Colonic mucosa (tissue), 4 donors: ENCODE data around the gene EYS. TPM values are rescaled to one million over a fixed set of nuclear protein-coding genes. Genes with fewer than 3 reads are reported as not detected.
"Not testable (repeated sequence)": the region's sequence is repeated elsewhere in the genome, so short reads cannot be mapped to it uniquely, and the experiment has no call there.

Experiments
- DNase-seq: peaks from one replicate; pipeline ENCODE4 v3.0.0-alpha.2; 2020
- H3K27ac ChIP-seq: fragments of 200-600 bp; one replicate; pipeline ENCODE4 v1.8.0; 2021
- H3K27me3 ChIP-seq: fragments of 200-600 bp; one replicate; pipeline ENCODE4 v1.8.0; 2021
- H3K36me3 ChIP-seq: fragments of 200-600 bp; one replicate; pipeline ENCODE4 v1.8.0; 2021
- H3K4me1 ChIP-seq: fragments of 200-600 bp; one replicate; pipeline ENCODE4 v1.8.0; 2021; ENCODE audit warnings: mild to moderate bottlenecking
- H3K4me3 ChIP-seq: fragments of 200-600 bp; one replicate; pipeline ENCODE4 v1.8.0; 2021
- H3K9ac ChIP-seq, 2 donors: one replicate each; pipeline ENCODE4 v1.7.0; 2013; ENCODE audit warnings: control low read depth in 2 of 2, low read depth in 2 of 2, low read length in 2 of 2
- H3K9me3 ChIP-seq: fragments of 200-600 bp; one replicate; pipeline ENCODE4 v1.8.0; 2021
- CTCF ChIP-seq: fragments of 200-600 bp; IDR thresholded peaks from one replicate; pipeline ENCODE4 v1.8.0; 2022; ENCODE audit warnings: antibody characterized with exemption, mild to moderate bottlenecking
- intact Hi-C: fragments of 100-400 bp; cut with DNase I; formaldehyde crosslinking; loops from one replicate; pipeline ENCODE4 v1.14.1; 2022
- total RNA-seq, 2 donors: library from RNA; stranded (reverse); fragmentation: NEBNext Ultra II Directional in 1 of 2; extraction: Animal tissue kit (Norgen Biotek cat#: 25700) in 1 of 2; gene quantifications; one replicate each; pipeline ENCODE4 v1.2.1, GENCODE V29; 2021
- donor health status: healthy.
- donor health status: DM: no; HTN: no; CAD: no.
- donor health status: DM: no; HTN: no; CAD: no.

EYS gene
- total RNA-seq, 2 donors from 2014 or later: 0.64 to 0.82 TPM

GRCh38 chr6:65637289-65638046, 69.6 kb downstream of the EYS start:
- H3K36me3 ChIP-seq: no peaks in the 10 kb centered on the region
- TF ChIP-seq CTCF: no peak
- H3K9ac ChIP-seq: no peak overlapping the region
- H3K4me1 ChIP-seq: no peaks in the 10 kb centered on the region
- intact Hi-C loops: loop anchor here (5.0 kb wide), 1 partner anchor 140 kb away; no protein-coding TSS in a partner anchor
- H3K27ac ChIP-seq: no peak overlapping the region
- H3K4me3 ChIP-seq: no peak overlapping the region
- no peak for DNase-seq
- H3K9me3 ChIP-seq: no peaks in the 10 kb centered on the region
- H3K27me3 ChIP-seq: no peaks in the 10 kb centered on the region

GRCh38 chr6:65633501-65633900, 73.5 kb downstream of the EYS start:
- no peaks in the 10 kb centered on the region for H3K9me3 ChIP-seq
- no peaks in the 10 kb centered on the region for H3K4me1 ChIP-seq
- DNase-seq: no peak
- no peak overlapping the region for H3K27ac ChIP-seq
- H3K36me3 ChIP-seq: no peaks in the 10 kb centered on the region
- H3K9ac ChIP-seq: no peak overlapping the region
- H3K27me3 ChIP-seq: no peaks in the 10 kb centered on the region
- intact Hi-C loops: no loop called here
- TF ChIP-seq CTCF: no peak
- H3K4me3 ChIP-seq: no peak overlapping the region

- Histone ChIP-seq H3K27ac (no peak overlapping the region), H3K36me3 (no peaks in the 10 kb centered on the region), H3K4me1 (no peaks in the 10 kb centered on the region), H3K9ac (no peak overlapping the region), H3K9me3 (no peaks in the 10 kb centered on the region), H3K27me3 (no peaks in the 10 kb centered on the region), H3K4me3 (no peak overlapping the region)
- DNase-seq: no peak
- TF ChIP-seq CTCF: no peak
- intact Hi-C loops: no loop called here
These were observed 75.3 kb downstream of the EYS start for GRCh38 chr6:65631711-65632110.

GRCh38 chr6:65627434-65627999, 79.5 kb downstream of the EYS start:
- DNase-seq, intact Hi-C loops: not testable (repeated sequence)

GRCh38 chr6:65627015-65627414, 80.0 kb downstream of the EYS start:
- Histone ChIP-seq H3K4me3 (no peak overlapping the region), H3K9ac (no peak overlapping the region), H3K9me3 (no peaks in the 10 kb centered on the region), H3K36me3 (no peaks in the 10 kb centered on the region), H3K4me1 (no peaks in the 10 kb centered on the region), H3K27ac (no peak overlapping the region), H3K27me3 (no peaks in the 10 kb centered on the region)
- no peak for DNase-seq
- no peak for TF ChIP-seq CTCF
- intact Hi-C loops: no loop called here

More at GRCh38 chr6:65627434-65627999, 79.5 kb downstream of the EYS start:
- H3K9me3 ChIP-seq, H3K27ac ChIP-seq, H3K9ac ChIP-seq, H3K4me3 ChIP-seq, H3K27me3 ChIP-seq, H3K4me1 ChIP-seq, H3K36me3 ChIP-seq: not testable (repeated sequence)

- no peaks in the 10 kb centered on the region for H3K27me3 ChIP-seq
- no peaks in the 10 kb centered on the region for H3K4me1 ChIP-seq
- H3K9ac ChIP-seq: no peak overlapping the region
- TF ChIP-seq CTCF: no peak
- no peak overlapping the region for H3K27ac ChIP-seq
- H3K4me3 ChIP-seq: no peak overlapping the region
- intact Hi-C loops: no loop called here
- H3K9me3 ChIP-seq: no peaks in the 10 kb centered on the region
- H3K36me3 ChIP-seq: no peaks in the 10 kb centered on the region
- DNase-seq: no peak
These were observed 83.5 kb downstream of the EYS start for GRCh38 chr6:65623566-65623965.
